Stimulated activated CD8-positive, alpha-beta memory T cell treated with anti-CD3 and anti-CD28 coated beads, Interleukin-15, amount 100 ng/mL, for 48 hours (primary cell): ENCODE measurements around the gene WFDC5.
"Not testable (repeated sequence)": the region's sequence is repeated elsewhere in the genome, so short reads cannot be mapped to it uniquely, and the experiment has no call there.

Experiments
- DNase-seq, 2 donors: peaks; one replicate each; pipeline ENCODE4 v3.0.0-alpha.2; 2020; ENCODE audit warnings: low read depth in 2 of 2

The WFDC5 gene

GRCh38 chr20:45088247-45088646 is 26.7 kb downstream of the WFDC5 start:
- no peak for DNase-seq

DNA sequence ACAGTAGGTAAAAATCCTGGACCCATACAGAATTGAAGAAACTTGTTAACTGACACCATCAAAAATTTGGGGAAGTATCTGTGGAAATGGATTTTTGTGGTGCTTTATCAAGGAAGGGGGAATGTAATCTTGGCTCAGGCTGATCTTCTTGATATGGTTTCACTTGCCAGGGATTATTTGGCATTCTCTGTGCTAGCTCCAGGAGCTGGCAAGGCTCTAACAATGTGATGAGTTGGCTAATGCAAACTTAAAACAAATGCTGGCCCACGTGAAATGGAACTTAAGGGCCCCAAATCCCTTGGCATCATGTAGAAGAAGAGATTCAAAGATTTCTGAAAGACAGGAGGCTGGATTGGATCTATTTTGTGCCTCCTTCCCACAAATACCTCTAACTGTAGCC is 27.2 kb downstream of the WFDC5 start:
- no peak for DNase-seq

- DNase-seq = no peak
Measured at GRCh38 chr20:45087097-45087790, 27.7 kb downstream of the WFDC5 start.

GRCh38 chr20:45085867-45086266 is 29.1 kb downstream of the WFDC5 start:
- DNase-seq = no peak

- no peak for DNase-seq
Measured at GRCh38 chr20:45085289-45085688, 29.7 kb downstream of the WFDC5 start.

- no peak for DNase-seq
Measured at GRCh38 chr20:45083127-45083526, 31.8 kb downstream of the WFDC5 start.

- no peak for DNase-seq
Measured at GRCh38 chr20:45082468-45082867, 32.5 kb downstream of the WFDC5 start.

- DNase-seq = no peak
Measured at GRCh38 chr20:45080867-45081624, 33.9 kb downstream of the WFDC5 start.

DNA sequence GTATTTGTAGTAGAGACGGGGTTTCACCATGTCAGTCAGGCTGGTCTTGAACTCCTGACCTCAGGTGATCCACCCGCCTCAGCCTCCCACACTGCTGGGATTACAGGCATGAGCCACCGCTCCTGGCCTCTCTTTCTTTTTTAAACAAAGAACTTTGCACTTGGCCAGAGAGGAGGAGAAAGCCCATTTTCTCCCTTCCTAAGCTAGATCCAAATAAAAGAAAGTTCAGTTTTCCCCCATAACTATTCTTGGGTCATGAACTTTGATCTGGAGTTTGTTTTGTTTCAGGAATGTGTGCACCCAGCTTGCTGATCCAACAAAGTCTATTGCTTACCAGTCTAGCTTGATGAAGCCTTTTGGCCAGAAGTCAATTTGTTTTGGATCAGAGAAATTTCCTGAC is 37.4 kb downstream of the WFDC5 start:
- no peak for DNase-seq

DNA sequence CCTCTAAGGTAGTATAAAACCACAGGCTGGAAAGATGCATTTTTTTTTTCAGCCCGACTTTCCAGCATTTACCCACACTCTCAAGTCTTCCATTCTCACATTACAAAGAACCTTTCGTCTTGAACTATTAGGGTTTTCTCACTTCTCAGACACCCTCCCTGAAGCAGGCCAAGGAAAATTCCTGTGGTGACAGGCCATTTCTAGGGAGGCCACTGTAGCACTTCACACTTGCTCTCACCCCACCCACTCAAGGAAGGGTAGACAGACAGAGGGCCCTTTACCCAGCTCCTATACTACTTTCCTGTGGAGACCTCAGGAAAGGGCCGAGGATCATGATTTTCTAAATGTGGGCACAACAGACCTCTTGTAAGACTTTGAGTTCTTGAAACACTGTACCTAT is 41.8 kb downstream of the WFDC5 start:
- no peak for DNase-seq

DNA sequence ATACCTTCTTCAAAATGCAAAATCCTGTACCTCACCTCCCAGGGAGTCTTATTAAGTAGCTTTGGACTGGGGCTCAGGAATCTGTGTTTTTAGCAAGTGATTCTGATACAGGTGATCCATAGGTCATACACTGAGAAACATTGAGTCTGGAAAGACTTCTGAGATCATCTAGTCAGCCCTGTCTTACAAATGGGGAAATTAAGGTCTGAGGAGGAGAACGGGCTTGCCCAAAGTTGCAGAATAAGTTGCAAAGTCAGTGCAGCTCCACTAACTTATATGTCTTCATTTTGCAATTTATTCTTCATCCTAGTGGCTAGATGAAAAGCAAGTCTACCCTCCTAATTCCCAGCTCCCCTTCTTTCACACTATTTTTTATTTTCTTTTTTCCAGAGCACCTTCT is 42.9 kb downstream of the WFDC5 start:
- DNase-seq = no peak

GRCh38 chr20:45070932-45071632 is 43.9 kb downstream of the WFDC5 start:
- no peak for DNase-seq

GRCh38 chr20:45069261-45069660 is 45.7 kb downstream of the WFDC5 start:
- DNase-seq = no peak

DNA sequence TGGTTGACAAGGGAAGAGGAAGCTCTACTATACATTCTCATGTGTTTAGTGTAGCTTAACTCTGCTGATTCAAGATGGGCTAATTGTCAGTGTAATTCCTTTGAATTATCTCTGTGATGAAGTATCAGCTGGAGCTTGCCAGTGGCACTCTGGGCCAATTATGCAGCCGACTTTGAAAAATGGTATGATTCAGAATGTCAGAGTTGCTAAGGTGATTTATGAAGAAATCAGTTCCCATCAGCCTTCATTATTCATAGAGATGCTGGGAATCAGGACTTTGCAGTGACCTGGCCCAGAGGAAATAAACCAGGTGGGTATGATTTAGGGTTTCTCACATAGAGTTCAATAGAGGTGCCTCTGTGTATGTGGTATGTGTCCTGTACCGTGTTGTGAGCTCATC is 47.4 kb downstream of the WFDC5 start:
- DNase-seq = no peak

DNA sequence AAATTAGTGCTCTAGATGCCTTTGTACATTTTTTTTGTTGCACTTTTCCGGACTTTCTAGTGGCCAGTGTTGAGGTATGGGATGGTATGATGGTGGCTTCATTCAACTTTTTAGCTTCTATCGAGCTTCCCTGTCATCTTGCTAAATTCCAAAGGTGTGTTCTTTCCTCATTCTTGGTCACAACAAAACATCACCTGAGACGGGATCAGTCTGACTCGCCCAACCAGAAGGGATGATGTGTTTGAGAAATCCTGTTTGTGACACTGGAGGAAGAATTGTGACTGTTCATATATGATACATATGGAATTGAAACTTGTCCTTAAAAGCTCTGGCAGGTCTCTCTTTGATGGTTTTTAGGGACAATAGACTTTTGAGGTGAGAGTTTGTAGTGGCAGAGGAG is 47.9 kb downstream of the WFDC5 start:
- no peak for DNase-seq

DNA sequence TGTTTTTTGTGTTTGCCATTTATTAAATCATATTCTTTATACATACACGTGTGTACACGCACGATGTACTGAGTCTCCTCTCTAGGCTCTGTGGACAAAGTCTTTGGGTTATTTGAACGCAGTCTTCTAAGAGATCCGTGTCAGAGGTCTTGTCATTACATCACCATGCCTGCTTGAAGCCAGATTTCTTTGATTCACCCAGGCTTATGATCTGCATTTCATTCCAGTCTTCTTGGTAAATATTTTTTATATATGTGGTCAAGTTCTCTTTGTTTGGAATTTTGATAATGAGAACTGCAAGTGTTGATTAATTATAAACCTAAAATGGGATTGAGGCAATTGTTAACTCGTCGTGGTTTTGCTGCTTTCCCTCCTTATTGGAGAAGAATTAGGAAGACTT is 48.6 kb downstream of the WFDC5 start:
- no peak for DNase-seq

GRCh38 chr20:45064812-45065211 is 50.2 kb downstream of the WFDC5 start:
- no peak for DNase-seq

- not testable (repeated sequence) for DNase-seq
Measured at GRCh38 chr20:45063107-45063506, 51.9 kb downstream of the WFDC5 start.

DNA sequence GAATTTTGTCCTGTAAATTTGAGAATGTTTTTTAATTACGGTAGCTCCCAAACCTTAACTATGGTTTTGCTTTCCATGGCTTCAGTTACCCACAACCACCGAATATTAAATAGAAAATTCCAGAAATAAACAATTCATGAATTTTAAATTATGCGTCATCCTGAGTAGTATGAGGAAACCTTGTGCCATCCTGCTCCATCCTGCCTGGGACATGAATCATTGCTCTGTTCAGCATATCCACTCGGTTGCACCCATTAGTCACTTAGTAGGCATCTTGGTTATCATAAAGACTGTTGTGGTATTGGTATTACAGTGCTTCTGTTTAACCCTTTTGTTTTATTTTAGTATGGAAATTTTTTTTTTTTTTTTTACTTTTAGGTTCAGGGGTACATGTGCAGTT is 53.7 kb downstream of the WFDC5 start:
- no peak for DNase-seq

DNA sequence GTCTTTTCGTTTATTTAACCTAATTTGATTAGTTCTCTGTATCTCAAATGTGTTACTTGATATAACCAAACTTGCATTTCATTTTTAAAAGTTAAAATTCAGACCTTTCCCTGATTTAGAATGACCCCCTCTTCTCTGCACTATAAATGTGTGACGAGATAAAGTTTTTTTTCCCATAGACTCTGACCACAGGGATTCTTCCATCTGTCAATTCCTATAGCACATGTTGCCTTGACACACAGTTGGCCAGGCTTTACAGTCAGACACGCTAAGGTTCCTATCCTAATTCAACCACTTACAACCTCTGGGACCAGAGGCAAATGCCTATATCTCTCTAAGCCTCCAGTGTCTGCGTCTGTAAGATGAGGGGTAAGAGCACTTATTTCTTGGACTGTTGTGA is 54.7 kb downstream of the WFDC5 start:
- no peak for DNase-seq
